Measurements from ENCODE around the gene ARL3.

Gene ARL3

GRCh38 chr10:102652170-102652916, 61.9 kb downstream of the ARL3 start:
- no peak for DNase-seq (ENCODE audit: low read depth in 4 of 4, low spot score in 1 of 4)

DNA sequence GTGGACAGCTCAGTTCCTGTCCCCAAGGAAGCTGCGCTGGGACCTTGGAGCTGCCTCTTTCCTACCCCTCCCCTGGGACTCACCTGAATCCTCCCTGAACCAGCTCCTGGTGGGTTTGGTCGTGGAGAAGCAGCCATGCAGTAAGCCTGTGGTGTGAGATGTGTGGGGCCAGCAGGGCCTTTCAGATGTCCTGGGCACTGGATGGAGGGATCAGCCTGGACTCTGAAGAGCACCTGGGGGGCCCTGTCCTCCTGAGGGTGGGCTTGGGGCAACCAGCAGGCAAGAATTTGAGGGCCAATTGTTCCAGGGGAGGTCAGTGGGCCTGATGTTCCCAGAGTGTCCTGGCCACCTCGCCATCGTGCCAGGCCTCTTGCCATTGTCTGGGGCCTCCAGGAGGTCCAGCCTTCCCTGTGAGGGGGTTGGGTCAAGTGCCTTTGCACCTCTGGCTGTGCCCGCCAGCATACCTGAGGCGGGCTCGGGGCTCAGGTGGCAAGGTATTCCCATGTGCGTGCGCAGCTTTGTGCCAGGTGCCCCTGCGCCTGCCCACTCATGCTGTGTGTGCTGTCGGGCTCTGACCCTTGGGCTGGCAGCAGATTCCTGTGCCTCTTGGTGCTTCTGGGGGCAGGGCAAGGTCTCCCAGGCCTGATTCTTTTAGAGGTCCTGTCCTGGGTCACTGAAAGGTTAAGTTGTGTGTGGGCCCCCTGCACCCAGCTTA, 62.6 kb downstream of the ARL3 start:
- DNase-seq (ENCODE audit: low read depth in 4 of 4, low spot score in 1 of 4), result no peak

- DNase-seq (ENCODE audit: low read depth in 4 of 4, low spot score in 1 of 4), result no peak
These were observed 63.3 kb downstream of the ARL3 start for GRCh38 chr10:102650655-102651454.

GRCh38 chr10:102649797-102650654, 64.2 kb downstream of the ARL3 start:
- no peak for DNase-seq (ENCODE audit: low read depth in 4 of 4, low spot score in 1 of 4)

- DNase-seq (ENCODE audit: low read depth in 4 of 4, low spot score in 1 of 4), result no peak
These were observed 65.1 kb downstream of the ARL3 start for GRCh38 chr10:102648889-102649796.

DNA sequence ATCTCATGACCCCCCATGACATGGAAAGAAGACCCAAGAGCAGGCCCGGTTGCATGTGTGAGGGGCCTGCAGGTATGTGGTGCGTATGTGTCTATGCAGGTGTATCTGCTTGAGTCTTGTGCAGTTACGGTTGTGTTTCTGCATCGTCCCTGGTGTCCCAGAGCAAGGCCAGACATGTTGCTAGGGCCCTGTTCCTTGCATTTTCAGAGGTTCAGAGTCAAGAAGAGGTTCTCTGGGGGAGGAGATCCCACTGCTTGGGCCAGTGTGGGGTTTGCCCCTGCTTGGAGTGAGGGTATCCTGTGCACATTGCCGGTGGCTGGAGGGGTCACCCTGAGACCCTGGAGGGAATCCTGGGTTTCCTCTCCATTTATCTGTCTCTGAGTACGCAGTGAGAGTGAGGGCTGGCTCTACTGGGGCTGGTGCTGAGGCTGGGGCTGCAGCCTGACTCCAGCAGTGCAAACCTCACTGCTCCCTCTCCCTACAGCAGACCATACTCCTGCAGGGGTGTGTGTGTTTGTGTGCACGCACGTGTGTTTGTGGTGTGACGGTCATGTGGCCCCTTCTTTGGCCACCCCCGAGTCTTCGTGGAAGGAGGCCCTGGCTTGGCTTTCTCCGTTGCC, 65.8 kb downstream of the ARL3 start:
- DNase-seq (ENCODE audit: low read depth in 4 of 4, low spot score in 1 of 4), result no peak

DNA sequence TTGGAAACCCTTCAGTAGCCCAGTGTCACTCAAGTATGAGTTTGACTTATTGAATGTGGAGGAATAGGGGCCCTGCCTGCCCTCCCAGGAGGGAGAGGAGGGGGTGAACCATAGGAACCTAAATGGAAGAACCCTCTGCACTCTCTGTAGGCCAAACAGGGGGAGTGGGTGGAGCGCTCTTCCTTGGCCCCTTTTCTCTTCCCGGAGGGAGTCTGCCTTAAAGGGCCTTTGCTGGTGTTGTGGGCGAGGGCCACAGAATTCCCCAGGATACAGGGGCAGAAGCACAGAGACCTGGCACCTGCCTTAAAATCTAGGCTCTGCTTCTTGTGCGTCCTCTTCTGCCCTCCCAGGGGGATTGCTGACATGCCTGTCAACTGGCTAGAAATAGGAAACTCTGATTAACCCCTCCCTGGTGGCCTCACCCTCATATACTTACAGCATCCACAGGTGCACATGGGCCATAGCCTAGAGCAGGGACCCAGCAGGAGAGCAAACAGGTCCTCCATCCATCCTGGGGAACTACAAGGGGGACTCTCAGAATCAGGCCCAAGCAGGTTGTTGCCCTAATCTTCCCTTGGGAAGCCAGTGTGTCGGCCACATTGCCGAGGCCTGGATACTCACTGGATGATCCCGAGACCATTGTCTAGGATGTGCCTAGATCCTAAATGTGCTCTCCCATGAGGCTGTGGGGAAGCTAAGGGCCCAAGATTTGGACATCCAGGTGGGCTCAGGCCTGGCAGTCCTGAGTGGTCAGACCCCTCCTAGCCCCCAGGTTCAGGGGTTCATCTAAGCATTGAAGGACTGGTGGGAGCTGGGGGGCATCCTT, 66.5 kb downstream of the ARL3 start:
- no peak for DNase-seq (ENCODE audit: low read depth in 4 of 4, low spot score in 1 of 4)

GRCh38 chr10:102646610-102647442, 67.4 kb downstream of the ARL3 start:
- peak in 1 of 4 experiments; percentile 37 for DNase-seq (ENCODE audit: low read depth in 4 of 4, low spot score in 1 of 4)

DNA sequence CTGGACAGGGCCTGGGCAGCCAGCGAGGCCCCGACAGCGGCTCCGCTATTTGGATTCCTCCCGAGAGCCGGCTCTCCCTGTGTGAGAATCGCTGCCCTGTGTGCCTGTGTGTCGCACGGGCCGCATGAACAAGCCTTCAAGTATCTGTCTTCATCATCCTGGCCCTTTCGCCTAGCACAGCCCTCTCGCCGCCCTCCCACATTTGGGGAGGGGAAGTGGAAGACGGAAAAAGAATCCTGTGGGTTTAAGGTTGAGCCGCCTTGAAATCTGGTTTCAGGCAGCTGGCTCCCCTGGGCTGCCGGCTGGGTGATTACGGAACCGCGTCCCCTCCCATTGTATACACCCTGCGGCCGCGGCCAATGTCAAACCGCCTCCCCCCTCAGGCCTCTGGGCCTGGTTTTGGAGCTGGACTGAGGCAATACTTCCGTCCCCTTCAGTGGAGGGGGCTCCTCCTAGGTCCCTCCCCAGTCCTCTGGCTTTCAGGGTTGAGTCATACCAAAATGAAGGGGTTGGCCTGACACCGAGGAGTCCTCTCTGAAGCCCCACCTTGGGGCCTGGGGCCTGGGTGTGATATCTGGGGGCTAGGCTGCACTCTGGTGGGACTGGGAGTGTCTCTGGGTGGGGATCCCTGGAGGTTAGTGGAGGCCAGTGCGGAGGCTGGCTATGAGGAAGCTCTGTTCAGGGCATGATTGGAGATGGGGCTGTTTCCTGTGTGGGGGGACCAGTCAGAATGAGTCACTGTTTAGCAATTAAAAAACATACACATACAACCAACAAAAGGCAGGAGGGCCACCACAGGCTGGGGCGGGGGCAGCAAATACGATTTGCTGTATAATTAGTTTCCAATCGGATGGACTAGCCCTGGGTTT, 68.2 kb downstream of the ARL3 start:
- DNase-seq (ENCODE audit: low read depth in 4 of 4, low spot score in 1 of 4), result peak in 3 of 4 experiments; percentile 44 to 69 (median 49)

DNA sequence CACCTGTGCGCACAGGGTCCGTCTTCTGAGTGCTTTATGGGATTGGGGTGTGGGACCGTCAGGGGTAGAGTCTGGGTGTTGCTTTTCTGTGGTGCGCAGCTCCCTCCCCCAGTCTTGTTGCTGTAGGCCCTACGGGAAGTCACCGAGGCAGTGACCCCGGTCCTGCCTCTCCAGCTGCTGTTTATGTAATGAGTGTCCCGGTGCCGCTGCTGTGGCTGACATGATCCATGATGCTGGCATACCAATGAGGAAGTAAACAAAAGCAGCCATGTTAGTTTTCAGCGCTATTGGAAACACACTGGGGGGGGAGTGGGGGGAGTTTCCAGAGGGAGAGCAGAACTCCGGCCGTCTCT, 68.8 kb downstream of the ARL3 start:
- no peak for DNase-seq (ENCODE audit: low read depth in 4 of 4, low spot score in 1 of 4)

DNA sequence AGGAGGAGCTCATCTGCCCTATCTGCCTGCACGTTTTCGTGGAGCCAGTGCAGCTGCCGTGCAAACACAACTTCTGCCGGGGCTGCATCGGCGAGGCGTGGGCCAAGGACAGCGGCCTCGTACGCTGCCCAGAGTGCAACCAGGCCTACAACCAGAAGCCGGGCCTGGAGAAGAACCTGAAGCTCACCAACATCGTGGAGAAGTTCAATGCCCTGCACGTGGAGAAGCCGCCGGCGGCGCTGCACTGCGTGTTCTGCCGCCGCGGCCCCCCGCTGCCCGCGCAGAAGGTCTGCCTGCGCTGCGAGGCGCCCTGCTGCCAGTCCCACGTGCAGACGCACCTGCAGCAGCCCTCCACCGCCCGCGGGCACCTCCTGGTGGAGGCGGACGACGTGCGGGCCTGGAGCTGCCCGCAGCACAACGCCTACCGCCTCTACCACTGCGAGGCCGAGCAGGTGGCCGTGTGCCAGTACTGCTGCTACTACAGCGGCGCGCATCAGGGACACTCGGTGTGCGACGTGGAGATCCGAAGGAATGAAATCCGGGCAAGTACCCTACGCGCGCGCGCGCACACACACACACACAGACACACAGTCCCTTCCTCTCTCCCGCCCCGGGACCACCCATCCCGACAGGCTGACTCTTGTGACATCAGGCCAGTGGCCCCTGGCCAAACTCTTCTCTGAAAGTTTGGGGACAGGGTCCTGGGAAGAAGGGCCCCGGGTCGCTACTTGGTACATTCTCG, 69.4 kb downstream of the ARL3 start:
- peak in 3 of 4 experiments; percentile 34 to 72 (median 58) for DNase-seq (ENCODE audit: low read depth in 4 of 4, low spot score in 1 of 4)

GRCh38 chr10:102644066-102644645, 70.0 kb downstream of the ARL3 start, which contains the start of gene TRIM8:
TSS of gene TRIM8 (plus strand) at chr10:102644479. CDS start at chr10:102644618, 139 bp downstream.
- peak in 2 of 4 experiments; percentile 45 to 48 for DNase-seq (ENCODE audit: low read depth in 4 of 4, low spot score in 1 of 4)

- peak in 2 of 4 experiments; percentile 30 to 41 for DNase-seq (ENCODE audit: low read depth in 4 of 4, low spot score in 1 of 4)
These were observed 70.7 kb downstream of the ARL3 start for GRCh38 chr10:102643336-102644065.

DNA sequence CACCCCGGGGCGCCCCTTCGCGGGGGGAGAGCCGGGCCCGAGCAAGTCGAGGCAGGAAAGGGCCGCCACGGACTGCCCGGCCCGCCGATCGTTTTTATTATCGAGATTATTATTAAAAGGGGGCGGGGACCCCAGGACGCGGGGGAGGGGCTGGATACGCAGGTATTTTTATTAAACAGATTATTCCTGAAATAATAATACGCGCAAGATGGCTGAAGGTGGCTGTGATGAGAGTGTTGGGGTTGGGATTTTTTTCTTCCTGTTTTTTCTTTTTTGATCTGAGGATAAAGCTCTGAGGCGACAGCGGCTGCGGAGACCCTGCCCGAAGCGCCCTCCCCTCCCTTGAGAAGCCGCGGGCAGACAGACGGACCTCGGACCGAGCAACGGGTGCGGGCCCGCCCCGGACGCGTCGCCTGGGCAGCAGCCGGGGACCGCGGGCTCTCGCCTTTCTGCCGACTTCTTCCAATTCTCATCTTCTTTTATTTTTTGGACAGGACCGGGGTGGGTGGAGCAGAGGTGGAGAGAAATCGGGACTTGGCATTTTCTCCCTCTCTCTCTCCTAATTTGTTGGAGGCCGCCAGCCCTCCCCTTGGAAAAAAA, 71.4 kb downstream of the ARL3 start:
- DNase-seq (ENCODE audit: low read depth in 4 of 4, low spot score in 1 of 4), result peak in 1 of 4 experiments; percentile 30
